MCF 10A (cell line): ENCODE measurements around the gene MFN2. TPM values are rescaled to one million over a fixed set of nuclear protein-coding genes. Genes with fewer than 3 reads are reported as not detected.

ENCODE experiments used
- BruUV-seq: library from RNA; stranded (reverse); fragments of 400-500 nt; replicated peaks from 2 replicates; lab custom pipeline; 2021; lab: Mats Ljungman, UMichigan
- CTCF ChIA-PET: fragments of 300-600 bp; sonication (Branson Sonifier 250); formaldehyde crosslinking; extraction: SDS; loops from one replicate; lab custom pipeline; 2021; ENCODE audit warnings: antibody characterized with exemption, inconsistent platforms; lab: Yijun Ruan, JAX
- POLR2A ChIA-PET: fragments of 300-600, 350-650 bp; sonication (Branson Sonifier 250); formaldehyde crosslinking; extraction: SDS; loops from one replicate; lab custom pipeline; 2020; ENCODE audit warnings: antibody characterized with exemption, inconsistent platforms; lab: Yijun Ruan, JAX
- DNase-seq: peaks from one replicate; pipeline ENCODE4 v3.0.0-alpha.2; 2018; ENCODE audit not compliant: unreplicated experiment
- H3K27ac Mint-ChIP-seq: one replicate; pipeline ENCODE4 v1.8.0; 2022; ENCODE audit warnings: mild to moderate bottlenecking, low read depth, mixed read lengths; ENCODE audit not compliant: unreplicated experiment
- H3K27me3 Mint-ChIP-seq: one replicate; pipeline ENCODE4 v1.8.0; 2022; ENCODE audit warnings: mixed read lengths; ENCODE audit not compliant: insufficient read depth, unreplicated experiment
- H3K36me3 Mint-ChIP-seq: one replicate; pipeline ENCODE4 v1.8.0; 2022; ENCODE audit warnings: mild to moderate bottlenecking, moderate library complexity, mixed read lengths; ENCODE audit not compliant: insufficient read depth, unreplicated experiment
- H3K4me1 Mint-ChIP-seq: one replicate; pipeline ENCODE4 v1.8.0; 2022; ENCODE audit warnings: mixed read lengths; ENCODE audit not compliant: insufficient read depth, unreplicated experiment
- H3K4me3 Mint-ChIP-seq: one replicate; pipeline ENCODE4 v1.8.0; 2022; ENCODE audit warnings: mild to moderate bottlenecking, moderate library complexity, mixed read lengths; ENCODE audit not compliant: unreplicated experiment
- H3K9me3 Mint-ChIP-seq: one replicate; pipeline ENCODE4 v1.8.0; 2022; ENCODE audit warnings: mixed read lengths; ENCODE audit not compliant: unreplicated experiment
- intact Hi-C: fragments of 100-400 bp; cut with micrococcal nuclease; formaldehyde crosslinking; loops from 2 replicates; pipeline ENCODE4 v1.14.1; 2022
- total RNA-seq: library from RNA; stranded (reverse); gene quantifications from 2 replicates; pipeline ENCODE4 v1.2.3, GENCODE V29; 2022
- TF ChIP-seq, protein P1 (sequence below): fragments of 200-600 bp; IDR thresholded peaks from one replicate; pipeline ENCODE4 v1.8.0; 2022; ENCODE audit warnings: antibody characterized with exemption, mild to moderate bottlenecking; ENCODE audit not compliant: unreplicated experiment

The MFN2 gene
- total RNA-seq, 1 experiment from 2014 or later = 105 TPM

DNA sequence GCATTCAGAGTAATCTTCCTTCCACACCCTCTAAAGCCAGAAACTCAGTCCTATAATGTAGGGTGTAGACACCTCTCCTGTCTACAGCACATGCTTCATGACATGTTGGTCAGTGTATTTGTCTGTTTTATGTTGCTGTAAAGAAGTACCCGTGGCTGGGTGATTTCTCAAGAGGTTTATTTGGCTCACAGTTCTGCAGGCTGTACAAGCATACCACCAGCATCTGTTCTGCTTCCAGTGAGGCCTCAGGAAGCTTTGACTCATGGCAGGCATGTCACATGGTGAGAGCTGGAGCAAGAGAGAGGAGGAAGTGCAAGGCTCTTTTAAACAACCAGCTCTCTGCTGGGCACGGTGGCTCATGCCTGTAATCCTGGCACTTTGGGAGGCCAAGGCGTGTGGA lies 33.6 kb upstream of the MFN2 start:
- TF ChIP-seq, protein P1, sequence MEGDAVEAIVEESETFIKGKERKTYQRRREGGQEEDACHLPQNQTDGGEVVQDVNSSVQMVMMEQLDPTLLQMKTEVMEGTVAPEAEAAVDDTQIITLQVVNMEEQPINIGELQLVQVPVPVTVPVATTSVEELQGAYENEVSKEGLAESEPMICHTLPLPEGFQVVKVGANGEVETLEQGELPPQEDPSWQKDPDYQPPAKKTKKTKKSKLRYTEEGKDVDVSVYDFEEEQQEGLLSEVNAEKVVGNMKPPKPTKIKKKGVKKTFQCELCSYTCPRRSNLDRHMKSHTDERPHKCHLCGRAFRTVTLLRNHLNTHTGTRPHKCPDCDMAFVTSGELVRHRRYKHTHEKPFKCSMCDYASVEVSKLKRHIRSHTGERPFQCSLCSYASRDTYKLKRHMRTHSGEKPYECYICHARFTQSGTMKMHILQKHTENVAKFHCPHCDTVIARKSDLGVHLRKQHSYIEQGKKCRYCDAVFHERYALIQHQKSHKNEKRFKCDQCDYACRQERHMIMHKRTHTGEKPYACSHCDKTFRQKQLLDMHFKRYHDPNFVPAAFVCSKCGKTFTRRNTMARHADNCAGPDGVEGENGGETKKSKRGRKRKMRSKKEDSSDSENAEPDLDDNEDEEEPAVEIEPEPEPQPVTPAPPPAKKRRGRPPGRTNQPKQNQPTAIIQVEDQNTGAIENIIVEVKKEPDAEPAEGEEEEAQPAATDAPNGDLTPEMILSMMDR = no peak
- H3K4me3 Mint-ChIP-seq = no peak overlapping the region
- H3K36me3 Mint-ChIP-seq = peaks cover 20% of the 10 kb centered on the region
- H3K27ac Mint-ChIP-seq = no peak overlapping the region
- no TSS peak for BruUV-seq
- no peaks in the 10 kb centered on the region for H3K9me3 Mint-ChIP-seq
- no peaks in the 10 kb centered on the region for H3K4me1 Mint-ChIP-seq
- ChIA-PET POLR2A (no interaction called here), CTCF (no interaction called here)
- intact Hi-C loops = no loop called here
- DNase-seq = no peak
- no peaks in the 10 kb centered on the region for H3K27me3 Mint-ChIP-seq

GRCh38 chr1:11948822-11949458 lies 31.3 kb upstream of the MFN2 start:
- H3K9me3 Mint-ChIP-seq = no peaks in the 10 kb centered on the region
- TF ChIP-seq, protein P1 = no peak
- DNase-seq = no peak
- H3K4me3 Mint-ChIP-seq = no peak overlapping the region
- no TSS peak for BruUV-seq
- intact Hi-C loops = no loop called here
- H3K36me3 Mint-ChIP-seq = peaks cover 12% of the 10 kb centered on the region
- no peaks in the 10 kb centered on the region for H3K27me3 Mint-ChIP-seq
- no peaks in the 10 kb centered on the region for H3K4me1 Mint-ChIP-seq
- ChIA-PET CTCF (interaction anchor here (2.4 kb wide), 1 partner anchor 18 kb away, joined by 7 read pairs; no protein-coding TSS in a partner anchor), POLR2A (interaction anchor here (1.5 to 2.1 kb wide), 2 partner anchors 9 to 41 kb away, joined by 4 to 6 read pairs; no protein-coding TSS in a partner anchor)
- H3K27ac Mint-ChIP-seq = no peak overlapping the region

DNA sequence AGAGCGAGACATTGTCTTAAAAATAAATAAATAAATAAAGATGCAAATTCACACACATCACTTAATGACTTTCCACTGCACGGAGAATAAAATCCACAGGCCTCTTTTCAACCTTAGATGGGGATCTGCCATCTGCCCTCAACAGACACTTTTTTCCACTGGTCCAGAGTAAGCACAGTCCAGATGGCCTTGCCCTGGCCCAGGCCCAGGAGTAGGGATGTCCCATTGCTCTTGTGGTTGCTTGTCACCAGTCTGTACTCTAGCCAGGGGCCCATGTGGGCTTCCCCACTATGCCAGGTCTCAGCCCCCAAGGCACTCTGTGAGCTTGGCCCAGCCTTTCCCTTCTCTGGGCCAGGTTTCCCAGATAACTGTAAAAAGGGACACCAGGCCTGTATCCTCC lies 28.3 kb upstream of the MFN2 start:
- H3K36me3 Mint-ChIP-seq = peaks cover 20% of the 10 kb centered on the region
- CTCF ChIA-PET = no interaction called here
- POLR2A ChIA-PET = no interaction called here

DNA sequence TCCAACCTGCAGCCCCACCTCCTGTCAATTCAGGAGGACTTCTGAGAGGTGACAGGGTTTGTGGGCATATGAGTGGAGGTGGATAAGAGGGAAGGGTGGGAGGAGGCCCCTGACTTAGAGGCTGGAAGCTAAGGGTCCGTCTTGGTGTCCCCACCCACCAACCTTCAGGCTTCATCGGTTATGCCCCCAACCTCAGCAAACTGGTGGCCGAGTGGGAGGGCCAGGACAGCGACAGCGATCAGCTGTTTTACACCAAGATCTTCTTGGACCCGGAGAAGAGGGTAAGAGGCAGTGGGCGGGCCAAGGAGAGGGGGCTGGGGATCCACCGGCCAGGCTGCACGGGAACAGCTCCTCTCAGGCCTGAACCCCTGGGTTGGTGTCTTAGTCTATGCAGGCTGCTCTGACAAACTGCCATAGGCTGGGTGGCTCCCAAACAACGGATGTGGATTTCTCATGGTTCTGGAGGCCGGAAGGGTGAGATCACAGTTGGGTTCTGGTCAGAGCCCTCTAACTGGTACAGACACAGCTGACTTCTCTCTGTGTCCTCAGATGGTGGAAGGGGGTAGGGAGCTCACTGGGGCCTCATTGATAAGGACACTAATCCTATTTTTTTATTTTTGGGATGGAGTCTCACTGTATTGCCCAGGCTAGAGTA lies 27.7 kb upstream of the MFN2 start:
- BruUV-seq = no TSS peak
- CTCF ChIA-PET = interaction anchor here (0.6 to 0.7 kb wide), 2 partner anchors 42 to 123 kb away, joined by 3 to 4 read pairs; no protein-coding TSS in a partner anchor
- POLR2A ChIA-PET = no interaction called here
- H3K4me1 Mint-ChIP-seq = no peaks in the 10 kb centered on the region
- DNase-seq = no peak
- TF ChIP-seq, protein P1 = no peak
- H3K27ac Mint-ChIP-seq = no peak overlapping the region
- H3K4me3 Mint-ChIP-seq = no peak overlapping the region
- H3K36me3 Mint-ChIP-seq = peaks cover 19% of the 10 kb centered on the region
- no peaks in the 10 kb centered on the region for H3K27me3 Mint-ChIP-seq
- intact Hi-C loops = no loop called here
- H3K9me3 Mint-ChIP-seq = no peaks in the 10 kb centered on the region

More for the DNA sequence above, 28.3 kb upstream of the MFN2 start:
- no TSS peak for BruUV-seq
- Mint-ChIP-seq H3K4me3 (no peak overlapping the region), H3K27ac (no peak overlapping the region), H3K4me1 (no peaks in the 10 kb centered on the region), H3K9me3 (no peaks in the 10 kb centered on the region), H3K27me3 (no peaks in the 10 kb centered on the region)
- DNase-seq = no peak
- TF ChIP-seq, protein P1 = no peak
- intact Hi-C loops = no loop called here
